GM19035 (cell line): ENCODE data around the gene NELL1.

Source experiments
- ATAC-seq: cut with Tn5 transposase; IDR thresholded peaks from one replicate; pipeline ENCODE4 v1.9.1; 2021; ENCODE audit not compliant: unreplicated experiment

The NELL1 gene

DNA sequence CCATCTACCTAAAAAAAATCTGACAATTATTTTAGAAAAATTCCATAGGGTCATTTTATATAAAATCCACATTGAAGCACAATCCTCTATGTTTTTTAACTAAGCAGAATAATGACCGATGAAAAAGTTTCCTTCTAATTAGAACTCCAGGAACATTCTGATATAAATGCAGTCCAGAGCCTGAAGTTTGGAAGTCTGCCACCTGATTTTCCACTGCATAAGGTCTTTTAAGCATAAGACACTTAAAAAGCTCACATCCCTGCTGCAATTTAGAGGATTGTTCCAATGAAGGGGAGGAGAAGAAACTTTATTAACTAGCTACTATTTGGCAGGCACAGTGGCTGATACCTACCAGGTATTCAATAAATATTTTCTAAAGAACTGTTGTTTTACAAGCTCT is 953.2 kb downstream of the NELL1 start:
- ATAC-seq: no peak

DNA sequence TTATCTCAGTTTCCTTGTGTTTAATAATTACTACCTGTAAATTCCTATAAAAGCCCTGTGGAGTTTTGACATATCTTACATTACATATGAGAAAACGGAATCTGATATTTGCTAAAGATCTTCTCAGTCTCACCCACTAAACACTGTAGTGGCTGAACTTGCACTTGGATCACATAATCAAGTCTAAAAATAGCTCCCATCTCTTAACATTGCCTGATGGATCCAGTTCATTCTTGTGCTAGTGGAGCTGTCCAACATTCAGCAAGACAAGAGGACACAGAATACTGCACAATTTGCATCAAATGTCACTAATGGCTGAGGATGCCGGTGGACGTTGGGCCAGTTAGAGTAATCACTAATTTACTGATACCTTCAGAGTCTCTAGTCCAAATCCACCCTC is 953.6 kb downstream of the NELL1 start:
- ATAC-seq: no peak
